ENCODE measurements around the gene GMCL1.

DNA sequence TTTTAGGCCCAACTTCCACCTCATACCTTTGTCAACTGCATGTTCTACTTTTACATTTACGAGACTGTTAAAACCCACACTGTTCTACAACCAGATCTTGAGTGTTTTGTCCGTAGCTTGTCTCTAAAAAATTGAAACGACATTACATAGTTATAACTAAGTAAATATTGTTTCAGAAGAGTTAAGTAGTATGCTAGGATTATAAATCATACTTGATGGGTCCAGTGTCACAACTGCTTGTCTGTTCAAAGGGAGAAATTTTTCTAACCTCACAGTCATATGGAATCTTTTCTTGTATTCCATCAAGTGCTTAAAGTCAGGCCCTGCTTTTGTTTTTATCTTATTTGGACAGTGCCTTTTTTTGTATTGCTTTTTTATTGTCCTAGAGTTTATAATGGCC is 4.3 kb downstream of the GMCL1 start:
- no peak for TF ChIP-seq GATA3 (IDR thresholded peaks at IDR 0.05; ENCODE audit: low read depth, low read length)
- TF ChIP-seq GATA2 (IDR thresholded peaks at IDR 0.05; ENCODE audit: low read depth, low read length): no peak
